GM18951 (cell line): ENCODE data around the gene SLC25A23.
A peak's percentile ranks its signal among the peaks of the same experiment; 100 is the strongest.

ENCODE experiments used
- POLR2A ChIP-seq: IDR thresholded peaks from 4 replicates; pipeline ENCODE4 v1.6.1; 2011; ENCODE audit warnings: mild to moderate bottlenecking; ENCODE audit not compliant: insufficient read length, insufficient read depth; ENCODE audit errors: extremely low read depth
- in situ Hi-C: fragments of 300-500 bp; cut with MboI; formaldehyde crosslinking; loops from one replicate; pipeline ENCODE4 v1.12.0; 2022; ENCODE audit warnings: low sequenced_read_pairs, mixed read lengths, inconsistent platforms; ENCODE audit not compliant: unreplicated experiment

The SLC25A23 gene

GRCh38 chr19:6459262-6460098 lies at the start of gene SLC25A23:
Gene SLC25A23, minus strand, starts transcription at chr19:6459792. Its CDS starts 164 bp downstream, at chr19:6459628.
- in situ Hi-C loops: no loop called here
- peak; percentile 56 for TF ChIP-seq POLR2A

- in situ Hi-C loops: loop anchor here (25.0 kb wide), 1 partner anchor 354 kb away; no protein-coding TSS in a partner anchor
Observed at GRCh38 chr19:6508028-6508771, 48.6 kb upstream of the SLC25A23 start.

GRCh38 chr19:6503407-6504201 lies 44.0 kb upstream of the SLC25A23 start:
- TF ChIP-seq POLR2A: no peak
- in situ Hi-C loops: loop anchor here (25.0 kb wide), 1 partner anchor 359 kb away; no protein-coding TSS in a partner anchor

- TF ChIP-seq POLR2A: no peak
- in situ Hi-C loops: loop anchor here (25.0 kb wide), 1 partner anchor 360 kb away; no protein-coding TSS in a partner anchor
Observed at GRCh38 chr19:6501740-6502648, 42.4 kb upstream of the SLC25A23 start, which contains the start of gene TUBB4A. Gene TUBB4A, minus strand, starts transcription at chr19:6502309. Its CDS starts 97 bp downstream, at chr19:6502212.

GRCh38 chr19:6500837-6501739 lies 41.5 kb upstream of the SLC25A23 start:
- in situ Hi-C loops: loop anchor here (25.0 kb wide), 1 partner anchor 361 kb away; no protein-coding TSS in a partner anchor
- TF ChIP-seq POLR2A: no peak

GRCh38 chr19:6499052-6499790 lies 39.6 kb upstream of the SLC25A23 start:
- TF ChIP-seq POLR2A: no peak
- in situ Hi-C loops: no loop called here

- in situ Hi-C loops: no loop called here
- TF ChIP-seq POLR2A: no peak
Observed at GRCh38 chr19:6498294-6499036, 38.9 kb upstream of the SLC25A23 start.

- no peak for TF ChIP-seq POLR2A
- in situ Hi-C loops: no loop called here
Observed at GRCh38 chr19:6495947-6496346, 36.4 kb upstream of the SLC25A23 start.

- in situ Hi-C loops: no loop called here
- no peak for TF ChIP-seq POLR2A
Observed at GRCh38 chr19:6494438-6495036, 34.9 kb upstream of the SLC25A23 start.
